ENCODE results near the gene SLC26A4. TPM values are rescaled to one million over a fixed set of nuclear protein-coding genes. Genes with fewer than 3 reads are reported as not detected.

The SLC26A4 gene
- total RNA-seq, 1 donor from 2014 or later: 1.0 TPM

GRCh38 chr7:107746006-107746405 is 85.4 kb downstream of the SLC26A4 start:
- Histone ChIP-seq H3K27me3 (no peaks in the 10 kb centered on the region), H3K4me3 (no peak overlapping the region), H3K27ac (no peak overlapping the region), H3K4me1 (peaks cover 33% of the 10 kb centered on the region), H3K9me3 (no peaks in the 10 kb centered on the region), H3K36me3 (peaks cover 25% of the 10 kb centered on the region)
- intact Hi-C loops (cut with DNase I): loop anchor here (10.0 kb wide), 1 partner anchor 129 kb away; no protein-coding TSS in a partner anchor
- no peak for TF ChIP-seq CTCF (IDR thresholded peaks at IDR 0.05)
- no peak for DNase-seq
- no peak for ATAC-seq

DNA sequence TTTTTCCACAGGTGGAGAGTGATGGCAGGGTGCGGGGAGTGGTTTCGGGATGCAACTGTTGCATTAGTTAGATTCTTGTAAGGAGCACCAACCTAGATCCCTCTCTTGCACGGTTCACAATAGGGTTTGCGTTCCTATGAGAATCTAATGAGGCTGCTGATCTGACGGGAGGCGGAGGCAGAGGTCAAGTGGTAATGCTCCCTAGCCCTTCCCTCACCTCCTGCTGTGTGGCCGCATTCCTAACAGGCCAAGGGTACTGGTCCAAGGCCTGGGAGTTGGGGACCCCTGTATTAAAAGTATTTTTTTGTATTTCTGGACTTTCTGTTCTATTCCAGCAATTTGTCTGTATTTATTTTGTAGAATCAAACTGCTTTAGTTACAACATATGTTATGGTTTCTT is 90.5 kb downstream of the SLC26A4 start:
- H3K4me1 ChIP-seq: peaks cover 11% of the 10 kb centered on the region
- no peak for ATAC-seq
- H3K4me3 ChIP-seq: no peak overlapping the region
- no peaks in the 10 kb centered on the region for H3K27me3 ChIP-seq
- H3K9me3 ChIP-seq: no peaks in the 10 kb centered on the region
- H3K27ac ChIP-seq: no peak overlapping the region
- peaks cover 76% of the 10 kb centered on the region for H3K36me3 ChIP-seq
- intact Hi-C loops (cut with DNase I): no loop called here
- TF ChIP-seq CTCF (IDR thresholded peaks at IDR 0.05): no peak
- DNase-seq: no peak

DNA sequence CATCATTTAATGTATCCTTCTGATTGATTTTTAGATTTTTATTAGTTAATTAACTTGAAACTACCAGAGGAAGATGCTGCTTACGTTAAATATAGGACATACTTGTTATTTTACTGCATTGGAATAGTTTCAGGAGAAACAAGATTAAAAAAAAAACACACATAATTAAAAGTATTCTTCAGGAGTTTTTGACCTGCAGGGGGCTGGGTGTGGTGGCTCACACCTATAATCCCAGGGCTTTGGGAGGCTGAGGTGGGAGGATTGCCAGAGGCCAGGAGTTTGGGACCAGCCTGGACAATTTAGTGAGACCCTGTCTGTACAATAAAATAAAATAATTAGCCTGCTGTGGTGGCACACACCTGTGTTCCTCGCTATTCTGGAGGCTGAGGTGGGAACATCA is 94.0 kb downstream of the SLC26A4 start:
- H3K27ac ChIP-seq: no peak overlapping the region
- ATAC-seq (no peak), DNase-seq (no peak)
- peaks cover 100% of the 10 kb centered on the region for H3K36me3 ChIP-seq
- H3K4me3 ChIP-seq: no peak overlapping the region
- H3K27me3 ChIP-seq: no peaks in the 10 kb centered on the region
- H3K9me3 ChIP-seq: no peaks in the 10 kb centered on the region
- intact Hi-C loops (cut with DNase I): no loop called here
- no peak for TF ChIP-seq CTCF (IDR thresholded peaks at IDR 0.05)
- no peaks in the 10 kb centered on the region for H3K4me1 ChIP-seq

GRCh38 chr7:107758667-107759066 is 98.0 kb downstream of the SLC26A4 start:
- H3K27ac ChIP-seq: no peak overlapping the region
- no peak for TF ChIP-seq CTCF (IDR thresholded peaks at IDR 0.05)
- no peaks in the 10 kb centered on the region for H3K4me1 ChIP-seq
- H3K4me3 ChIP-seq: no peak overlapping the region
- H3K27me3 ChIP-seq: no peaks in the 10 kb centered on the region
- H3K36me3 ChIP-seq: peaks cover 75% of the 10 kb centered on the region
- intact Hi-C loops (cut with DNase I): no loop called here
- H3K9me3 ChIP-seq: no peaks in the 10 kb centered on the region
- DNase-seq (no peak), ATAC-seq (no peak)

DNA sequence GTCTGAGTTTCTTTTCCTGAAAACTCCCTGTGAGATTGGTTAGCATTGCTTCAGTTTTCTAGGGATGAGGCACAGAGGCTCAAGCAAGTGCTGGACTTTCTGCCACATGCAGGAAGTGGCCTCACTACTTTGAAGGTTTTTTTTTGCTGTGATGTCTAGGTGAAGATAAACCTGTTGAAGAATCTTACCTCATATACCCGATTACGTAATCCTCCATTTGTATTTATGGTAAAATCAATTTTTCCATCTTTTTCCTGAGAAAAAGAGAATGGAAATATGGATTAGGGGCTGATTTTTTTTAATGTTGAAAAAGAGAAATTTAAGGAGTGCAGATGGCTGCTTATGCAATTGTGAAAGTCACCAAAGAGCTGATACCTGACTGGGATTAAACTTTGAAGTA is 106.8 kb downstream of the SLC26A4 start:
- ATAC-seq (no peak), DNase-seq (no peak)
- Histone ChIP-seq H3K4me3 (no peak overlapping the region), H3K4me1 (no peaks in the 10 kb centered on the region), H3K27ac (no peak overlapping the region), H3K27me3 (no peaks in the 10 kb centered on the region), H3K36me3 (no peaks in the 10 kb centered on the region), H3K9me3 (no peaks in the 10 kb centered on the region)
- TF ChIP-seq CTCF (IDR thresholded peaks at IDR 0.05): no peak
- intact Hi-C loops (cut with DNase I): no loop called here

Other genes with a start within 250 kb of the SLC26A4 start
- not detected for gene GPR22, start 190.8 kb upstream of the SLC26A4 start, total RNA-seq
- gene COG5, start 96.9 kb upstream of the SLC26A4 start, total RNA-seq: 39.6 TPM
- 5.2 TPM for gene DUS4L, start 96.9 kb upstream of the SLC26A4 start, total RNA-seq
- 78.4 TPM for gene BCAP29, start 80.6 kb upstream of the SLC26A4 start, total RNA-seq
- gene CBLL1, start 83.3 kb downstream of the SLC26A4 start, total RNA-seq: 22.8 TPM
- not detected for gene SLC26A3, start 142.4 kb downstream of the SLC26A4 start, total RNA-seq
- 65.6 TPM for gene DLD, start 230.4 kb downstream of the SLC26A4 start, total RNA-seq